ENCODE results near the gene CTSK. TPM values are rescaled to one million over a fixed set of nuclear protein-coding genes. Genes with fewer than 3 reads are reported as not detected.
A peak's percentile ranks its signal among the peaks of the same experiment; 100 is the strongest.
"Not testable (repeated sequence)": the region's sequence is repeated elsewhere in the genome, so short reads cannot be mapped to it uniquely, and the experiment has no call there.

CTSK gene
- 4.2 and 4.3 TPM in 2 replicates for total RNA-seq (2021)
- long read RNA-seq, transcript CTSK-201 (8 exons, 1,692 nt), result major isoform, 24 of 24 reads
- long read RNA-seq, partial matches to known transcripts, result 0 of 24 reads
- long read RNA-seq, other reads (novel, unspliced or antisense), result 0 of 24 reads

DNA sequence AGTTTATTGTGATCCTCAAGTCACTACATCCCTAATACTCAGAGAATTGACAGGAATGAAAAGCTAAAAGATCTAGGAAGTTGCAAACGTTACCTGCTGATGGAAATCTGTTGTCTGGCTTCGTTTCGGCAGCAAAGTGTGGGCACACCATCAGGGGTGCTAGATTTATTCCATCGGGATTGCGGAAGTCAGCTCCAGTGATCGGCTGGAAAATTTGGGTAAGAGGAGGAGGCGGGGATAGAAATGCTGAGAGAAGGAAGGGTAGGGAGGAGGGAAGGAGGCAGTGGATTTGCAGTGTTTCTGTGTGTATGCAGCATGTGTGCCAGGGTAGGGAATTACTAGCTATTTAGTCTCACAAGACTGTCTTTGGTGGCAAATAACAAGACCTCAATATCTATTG is at the start of gene CTSK:
Gene CTSK, minus strand, starts transcription at position 140 of the 400 bp plus-strand sequence. CDS start 1,455 bp downstream, outside the sequence.
- H3K79me1 ChIP-seq (ENCODE audit: insufficient read depth, low read depth, low read length, poor library complexity, severe bottlenecking), result no peaks in the 10 kb centered on the region
- no CpG with 5 or more reads among the region's 7 CpGs for WGBS (ENCODE audit: extremely low coverage, insufficient read length, low lambda C conversion rate)
- Mint-ChIP-seq H3K9me3 (no peaks in the 10 kb centered on the region), H3K4me3 (peak within 1 kb of the TSS in 1 of 2 experiments; percentile 72; a peak in 4 of 5 replicates), H3K4me1 (peaks cover 29 to 32% of the 10 kb centered on the region in 2 experiments), H3K27me3 (ENCODE audit: low read depth) (no peaks in the 10 kb centered on the region), H3K36me3 (ENCODE audit: insufficient read depth in 1 of 3, low read depth in 3 of 3) (no peaks in the 10 kb centered on the region; a peak in 2 of 7 replicates), H3K27ac (no peak within 1 kb of the TSS; a peak in 1 of 7 replicates)
- H3K79me2 ChIP-seq (ENCODE audit: insufficient read depth, low read length), result no peaks in the 10 kb centered on the region
- no peak within 1 kb of the TSS for H3K4me2 ChIP-seq (ENCODE audit: insufficient read depth, insufficient read length, low read length)
- H3K56ac ChIP-seq (ENCODE audit: insufficient read length, low read depth, low read length), result no peak within 1 kb of the TSS
- TF ChIP-seq CTCF (conservative IDR thresholded peaks at IDR 0.05), result no peak
- H3K23me2 ChIP-seq (ENCODE audit: insufficient read length, low read depth, low read length, poor library complexity, severe bottlenecking), result no peaks in the 10 kb centered on the region
- H3K9me3 ChIP-seq (ENCODE audit: control insufficient read depth, low read depth, low read length), result no peaks in the 10 kb centered on the region
- H4K20me1 ChIP-seq (ENCODE audit: control insufficient read depth, insufficient read depth, insufficient read length), result no peaks in the 10 kb centered on the region
- peaks cover 13% of the 10 kb centered on the region; the same call in 1 of the 2 replicates for H3K4me1 ChIP-seq (ENCODE audit: insufficient read depth, low read length)
- H3T11ph ChIP-seq (ENCODE audit: low read length), result no peak within 1 kb of the TSS
- no peak within 1 kb of the TSS for H2BK15ac ChIP-seq (ENCODE audit: low read depth, low read length)
- no peak within 1 kb of the TSS for H4K8ac ChIP-seq (replicated peaks; ENCODE audit: insufficient read length, low read depth, low read length)
- H3K27ac ChIP-seq (ENCODE audit: insufficient read length, low read depth, low read length), result no peak within 1 kb of the TSS
- no peak within 1 kb of the TSS for H2BK12ac ChIP-seq (ENCODE audit: insufficient read length, low read depth, low read length)
- no peak within 1 kb of the TSS for H3K9ac ChIP-seq (ENCODE audit: extremely low read depth, insufficient read length, low read length)
- H3K14ac ChIP-seq (ENCODE audit: insufficient read depth, low read length), result no peak within 1 kb of the TSS
- H2AK5ac ChIP-seq (ENCODE audit: insufficient read length, low read length), result no peak within 1 kb of the TSS
- H3K23ac ChIP-seq (ENCODE audit: insufficient read length, low read depth, low read length), result no peak within 1 kb of the TSS
- no peak within 1 kb of the TSS for H2BK5ac ChIP-seq (ENCODE audit: insufficient read length, low read length)
- no peak within 1 kb of the TSS for H2BK120ac ChIP-seq (ENCODE audit: low read depth, low read length, poor library complexity, severe bottlenecking)
- H4K91ac ChIP-seq (ENCODE audit: insufficient read length, low read depth, low read length), result no peak within 1 kb of the TSS
- no peak for DNase-seq
- H3K27me3 ChIP-seq (ENCODE audit: insufficient read depth, low read length), result no peaks in the 10 kb centered on the region
- no peak within 1 kb of the TSS for H3K18ac ChIP-seq (ENCODE audit: insufficient read length, low read depth, low read length)
- H4K5ac ChIP-seq (ENCODE audit: insufficient read length, low read depth, low read length), result no peak within 1 kb of the TSS
- no peak within 1 kb of the TSS for H2AFZ ChIP-seq (ENCODE audit: low read length)
- H3K4ac ChIP-seq (ENCODE audit: low read depth, low read length), result no peak within 1 kb of the TSS
- no peak within 1 kb of the TSS for H2BK20ac ChIP-seq (ENCODE audit: low read depth, low read length, poor library complexity, severe bottlenecking)

- not testable (repeated sequence) for H2BK15ac ChIP-seq (ENCODE audit: low read depth, low read length); H2BK20ac ChIP-seq (ENCODE audit: low read depth, low read length, poor library complexity, severe bottlenecking); H4K20me1 ChIP-seq (ENCODE audit: control insufficient read depth, insufficient read depth, insufficient read length); H2AK5ac ChIP-seq (ENCODE audit: insufficient read length, low read length); H3K79me1 ChIP-seq (ENCODE audit: insufficient read depth, low read depth, low read length, poor library complexity, severe bottlenecking); H2BK5ac ChIP-seq (ENCODE audit: insufficient read length, low read length); H3K79me2 ChIP-seq (ENCODE audit: insufficient read depth, low read length); H2AFZ ChIP-seq (ENCODE audit: low read length); H4K5ac ChIP-seq (ENCODE audit: insufficient read length, low read depth, low read length); H3K14ac ChIP-seq (ENCODE audit: insufficient read depth, low read length); H3K27me3 Mint-ChIP-seq (ENCODE audit: low read depth); H3K27ac Mint-ChIP-seq; H4K91ac ChIP-seq (ENCODE audit: insufficient read length, low read depth, low read length); H3K9me3 ChIP-seq (ENCODE audit: control insufficient read depth, low read depth, low read length); H3K27ac ChIP-seq (ENCODE audit: insufficient read length, low read depth, low read length); H4K8ac ChIP-seq (replicated peaks; ENCODE audit: insufficient read length, low read depth, low read length); H3K23ac ChIP-seq (ENCODE audit: insufficient read length, low read depth, low read length); H3K23me2 ChIP-seq (ENCODE audit: insufficient read length, low read depth, low read length, poor library complexity, severe bottlenecking); H3K4me1 Mint-ChIP-seq; H3K18ac ChIP-seq (ENCODE audit: insufficient read length, low read depth, low read length); H3T11ph ChIP-seq (ENCODE audit: low read length); H3K4me2 ChIP-seq (ENCODE audit: insufficient read depth, insufficient read length, low read length); H3K27me3 ChIP-seq (ENCODE audit: insufficient read depth, low read length); H3K4ac ChIP-seq (ENCODE audit: low read depth, low read length); DNase-seq; H3K4me3 Mint-ChIP-seq; H2BK12ac ChIP-seq (ENCODE audit: insufficient read length, low read depth, low read length); H3K56ac ChIP-seq (ENCODE audit: insufficient read length, low read depth, low read length); H3K9ac ChIP-seq (ENCODE audit: extremely low read depth, insufficient read length, low read length); H2BK120ac ChIP-seq (ENCODE audit: low read depth, low read length, poor library complexity, severe bottlenecking); H3K4me1 ChIP-seq (ENCODE audit: insufficient read depth, low read length)
- no CpG with 5 or more reads among the region's 3 CpGs for WGBS (ENCODE audit: extremely low coverage, insufficient read length, low lambda C conversion rate)
- peaks cover 15 to 19% of the 10 kb centered on the region in 2 experiments for H3K9me3 Mint-ChIP-seq
- peaks cover 42 to 67% (median 50%) of the 10 kb centered on the region in 3 experiments for H3K36me3 Mint-ChIP-seq (ENCODE audit: insufficient read depth in 1 of 3, low read depth in 3 of 3)
Observed at GRCh38 chr1:150852734-150853133, 44.7 kb upstream of the CTSK start.
